ENCODE data around the gene PFDN6.

Gene PFDN6

GRCh38 chr6:33247977-33248642, 41.3 kb upstream of the PFDN6 start:
- TF ChIP-seq RAD21 (IDR thresholded peaks at IDR 0.05; ENCODE audit: low read depth) = peak; percentile 95
- TF ChIP-seq MAX (IDR thresholded peaks at IDR 0.05) = no peak
- TF ChIP-seq TCF12 (IDR thresholded peaks at IDR 0.05; ENCODE audit: low read depth) = no peak

GRCh38 chr6:33248643-33248931, 40.8 kb upstream of the PFDN6 start:
- no peak for TF ChIP-seq TCF12 (IDR thresholded peaks at IDR 0.05; ENCODE audit: low read depth)

- TF ChIP-seq TEAD4 (IDR thresholded peaks at IDR 0.05) (peak; percentile 14; the same call in 1 of the 2 replicates), TAF1 (IDR thresholded peaks at IDR 0.05; ENCODE audit: low read depth) (peak; percentile 31; the same call in 1 of the 2 replicates), YY1 (IDR thresholded peaks at IDR 0.05; ENCODE audit: low read depth) (no peak), REST (IDR thresholded peaks at IDR 0.05; ENCODE audit: low read depth) (no peak), TCF12 (IDR thresholded peaks at IDR 0.05; ENCODE audit: low read depth) (no peak), ZBTB7A (IDR thresholded peaks at IDR 0.05; ENCODE audit: low read depth) (no peak), EGR1 (IDR thresholded peaks at IDR 0.05) (peak; percentile 80), CEBPB (IDR thresholded peaks at IDR 0.05) (no peak), RAD21 (IDR thresholded peaks at IDR 0.05; ENCODE audit: low read depth) (peak; percentile 12; the same call in 1 of the 2 replicates), FOXM1 (IDR thresholded peaks at IDR 0.05; ENCODE audit: borderline replicate concordance, low read depth) (no peak), MAX (IDR thresholded peaks at IDR 0.05) (peak; percentile 47; the same call in 1 of the 2 replicates), NFIC (IDR thresholded peaks at IDR 0.05) (no peak; the same call in 1 of the 2 replicates), USF1 (IDR thresholded peaks at IDR 0.05) (peak; percentile 12; the same call in 1 of the 2 replicates), EP300 (IDR thresholded peaks at IDR 0.05; ENCODE audit: borderline replicate concordance) (no peak; the same call in 1 of the 2 replicates), CREB1 (IDR thresholded peaks at IDR 0.05; ENCODE audit: low read depth) (peak; percentile 10; the same call in 1 of the 2 replicates)
Measured at GRCh38 chr6:33248932-33249731, 40.3 kb upstream of the PFDN6 start.

GRCh38 chr6:33249732-33250630, 39.4 kb upstream of the PFDN6 start:
- TF ChIP-seq TAF1 (IDR thresholded peaks at IDR 0.05; ENCODE audit: low read depth) (0 out of 2 replicates have a peak, but pooled peaks have one; percentile 5), USF1 (IDR thresholded peaks at IDR 0.05) (no peak)

- no peak for TF ChIP-seq CREB1 (IDR thresholded peaks at IDR 0.05; ENCODE audit: low read depth)
- no peak for TF ChIP-seq ZBTB7A (IDR thresholded peaks at IDR 0.05; ENCODE audit: low read depth)
- TF ChIP-seq EP300 (IDR thresholded peaks at IDR 0.05; ENCODE audit: borderline replicate concordance) = no peak
- TF ChIP-seq EGR1 (IDR thresholded peaks at IDR 0.05) = no peak
- TF ChIP-seq REST (IDR thresholded peaks at IDR 0.05; ENCODE audit: low read depth) = no peak
- TF ChIP-seq MAX (IDR thresholded peaks at IDR 0.05) = no peak
- TF ChIP-seq NFIC (IDR thresholded peaks at IDR 0.05) = no peak
- no peak for TF ChIP-seq RAD21 (IDR thresholded peaks at IDR 0.05; ENCODE audit: low read depth)
- TF ChIP-seq TCF12 (IDR thresholded peaks at IDR 0.05; ENCODE audit: low read depth) = no peak
- TF ChIP-seq TEAD4 (IDR thresholded peaks at IDR 0.05) = no peak
- TF ChIP-seq CEBPB (IDR thresholded peaks at IDR 0.05) = no peak
- TF ChIP-seq USF1 (IDR thresholded peaks at IDR 0.05) = no peak
- no peak for TF ChIP-seq YY1 (IDR thresholded peaks at IDR 0.05; ENCODE audit: low read depth)
- no peak for TF ChIP-seq FOXM1 (IDR thresholded peaks at IDR 0.05; ENCODE audit: borderline replicate concordance, low read depth)
- no peak for TF ChIP-seq TAF1 (IDR thresholded peaks at IDR 0.05; ENCODE audit: low read depth)
Measured at GRCh38 chr6:33250731-33251130, 38.7 kb upstream of the PFDN6 start.

Measured in Ishikawa (cell line).